GM10266 (cell line): ENCODE measurements around the gene HSPB1.
"Not testable (repeated sequence)": the region's sequence is repeated elsewhere in the genome, so short reads cannot be mapped to it uniquely, and the experiment has no call there.

Experiments
- DNase-seq: peaks from one replicate; pipeline ENCODE4 v3.0.0; 2012; ENCODE audit errors: extremely low spot score
- TF ChIP-seq, protein P1 (sequence below): IDR thresholded peaks from 2 replicates; pipeline ENCODE4 v1.5.1; 2012; ENCODE audit warnings: mild to moderate bottlenecking, low read depth; ENCODE audit not compliant: control insufficient read depth, insufficient read depth; ENCODE audit errors: missing control alignments

The HSPB1 gene

DNA sequence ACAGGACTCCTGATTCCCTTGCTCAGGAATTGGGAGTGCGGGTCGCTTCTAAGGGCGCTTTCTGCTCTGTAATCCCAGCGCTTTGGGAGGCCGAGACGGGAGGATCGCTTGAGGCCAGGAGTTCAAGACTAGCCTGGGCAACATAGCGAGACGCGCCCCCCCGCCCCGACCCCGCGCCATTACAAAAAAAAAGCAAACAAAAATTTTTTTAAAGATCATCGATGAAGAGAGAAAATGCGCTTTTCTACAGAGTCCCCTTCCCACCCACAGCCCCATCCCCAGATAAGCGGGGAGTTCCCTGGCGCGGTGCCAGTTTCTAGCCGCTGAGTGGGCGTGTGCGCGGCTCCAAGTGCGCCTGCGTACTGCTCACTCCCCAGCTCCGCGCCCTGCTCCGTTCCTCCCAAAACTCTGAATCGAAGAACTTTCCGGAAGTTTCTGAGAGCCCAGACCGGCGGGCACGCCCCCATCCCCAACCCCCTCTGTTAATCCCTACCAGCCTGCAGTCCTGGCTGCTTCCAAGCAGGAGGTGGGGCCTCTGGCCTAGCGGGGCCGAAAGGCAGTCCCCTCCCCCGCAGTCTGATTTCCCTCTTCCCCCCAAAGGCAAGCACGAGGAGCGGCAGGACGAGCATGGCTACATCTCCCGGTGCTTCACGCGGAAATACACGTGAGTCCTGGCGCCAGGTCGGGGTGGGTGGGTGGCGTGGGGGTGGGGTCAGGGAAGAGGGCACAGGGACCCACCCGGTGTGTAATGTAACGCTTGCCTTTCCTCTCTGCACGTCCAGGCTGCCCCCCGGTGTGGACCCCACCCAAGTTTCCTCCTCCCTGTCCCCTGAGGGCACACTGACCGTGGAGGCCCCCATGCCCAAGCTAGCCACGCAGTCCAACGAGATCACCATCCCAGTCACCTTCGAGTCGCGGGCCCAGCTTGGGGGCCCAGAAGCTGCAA is 1.0 kb downstream of the HSPB1 start:
- DNase-seq: peak; percentile 87
- TF ChIP-seq, protein P1, sequence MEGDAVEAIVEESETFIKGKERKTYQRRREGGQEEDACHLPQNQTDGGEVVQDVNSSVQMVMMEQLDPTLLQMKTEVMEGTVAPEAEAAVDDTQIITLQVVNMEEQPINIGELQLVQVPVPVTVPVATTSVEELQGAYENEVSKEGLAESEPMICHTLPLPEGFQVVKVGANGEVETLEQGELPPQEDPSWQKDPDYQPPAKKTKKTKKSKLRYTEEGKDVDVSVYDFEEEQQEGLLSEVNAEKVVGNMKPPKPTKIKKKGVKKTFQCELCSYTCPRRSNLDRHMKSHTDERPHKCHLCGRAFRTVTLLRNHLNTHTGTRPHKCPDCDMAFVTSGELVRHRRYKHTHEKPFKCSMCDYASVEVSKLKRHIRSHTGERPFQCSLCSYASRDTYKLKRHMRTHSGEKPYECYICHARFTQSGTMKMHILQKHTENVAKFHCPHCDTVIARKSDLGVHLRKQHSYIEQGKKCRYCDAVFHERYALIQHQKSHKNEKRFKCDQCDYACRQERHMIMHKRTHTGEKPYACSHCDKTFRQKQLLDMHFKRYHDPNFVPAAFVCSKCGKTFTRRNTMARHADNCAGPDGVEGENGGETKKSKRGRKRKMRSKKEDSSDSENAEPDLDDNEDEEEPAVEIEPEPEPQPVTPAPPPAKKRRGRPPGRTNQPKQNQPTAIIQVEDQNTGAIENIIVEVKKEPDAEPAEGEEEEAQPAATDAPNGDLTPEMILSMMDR: no peak

DNA sequence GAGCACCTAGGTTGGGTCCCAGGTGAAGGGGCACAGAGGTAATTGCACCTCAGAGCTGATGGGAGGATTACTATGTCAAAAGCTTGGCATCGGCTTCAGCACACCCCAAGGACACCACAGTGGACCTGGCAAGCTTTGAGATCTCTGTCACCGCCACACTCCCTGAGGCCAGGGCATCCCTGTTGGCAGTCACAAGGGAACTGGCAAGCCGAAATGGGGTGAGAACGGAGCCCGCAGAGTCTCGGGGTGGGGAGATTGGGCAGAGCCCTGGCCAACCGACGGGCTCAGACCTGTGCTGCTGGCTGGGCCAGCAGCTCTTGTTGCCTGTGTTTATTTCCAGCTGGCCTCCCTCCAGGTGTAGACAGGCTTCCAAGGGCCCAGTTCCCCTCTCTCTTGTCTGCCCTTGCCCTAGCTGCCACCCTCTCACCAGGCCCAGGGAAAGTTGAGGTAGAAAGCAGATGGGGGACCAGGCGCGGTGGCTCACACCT is 2.5 kb downstream of the HSPB1 start:
- TF ChIP-seq, protein P1: no peak
- no peak for DNase-seq

DNA sequence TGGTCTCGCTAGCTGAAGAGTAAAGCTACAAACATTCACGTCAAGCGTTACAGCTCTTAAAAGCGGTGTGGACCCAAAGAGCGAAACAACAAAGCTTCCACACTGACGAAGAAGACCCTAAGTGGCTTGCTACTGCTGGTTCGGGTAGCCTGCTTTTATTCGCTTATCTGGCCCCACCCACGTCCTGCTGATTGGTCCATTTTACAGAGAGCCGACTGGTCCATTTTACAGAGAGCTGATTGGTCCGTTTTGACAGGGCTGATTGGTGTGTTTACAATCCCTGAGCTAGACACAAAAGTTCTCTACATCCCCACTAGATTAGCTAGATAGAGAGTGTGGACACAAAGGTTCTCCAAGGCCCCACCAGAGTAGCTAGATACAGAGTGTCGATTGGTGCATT is 6.4 kb downstream of the HSPB1 start:
- DNase-seq: not testable (repeated sequence)

DNA sequence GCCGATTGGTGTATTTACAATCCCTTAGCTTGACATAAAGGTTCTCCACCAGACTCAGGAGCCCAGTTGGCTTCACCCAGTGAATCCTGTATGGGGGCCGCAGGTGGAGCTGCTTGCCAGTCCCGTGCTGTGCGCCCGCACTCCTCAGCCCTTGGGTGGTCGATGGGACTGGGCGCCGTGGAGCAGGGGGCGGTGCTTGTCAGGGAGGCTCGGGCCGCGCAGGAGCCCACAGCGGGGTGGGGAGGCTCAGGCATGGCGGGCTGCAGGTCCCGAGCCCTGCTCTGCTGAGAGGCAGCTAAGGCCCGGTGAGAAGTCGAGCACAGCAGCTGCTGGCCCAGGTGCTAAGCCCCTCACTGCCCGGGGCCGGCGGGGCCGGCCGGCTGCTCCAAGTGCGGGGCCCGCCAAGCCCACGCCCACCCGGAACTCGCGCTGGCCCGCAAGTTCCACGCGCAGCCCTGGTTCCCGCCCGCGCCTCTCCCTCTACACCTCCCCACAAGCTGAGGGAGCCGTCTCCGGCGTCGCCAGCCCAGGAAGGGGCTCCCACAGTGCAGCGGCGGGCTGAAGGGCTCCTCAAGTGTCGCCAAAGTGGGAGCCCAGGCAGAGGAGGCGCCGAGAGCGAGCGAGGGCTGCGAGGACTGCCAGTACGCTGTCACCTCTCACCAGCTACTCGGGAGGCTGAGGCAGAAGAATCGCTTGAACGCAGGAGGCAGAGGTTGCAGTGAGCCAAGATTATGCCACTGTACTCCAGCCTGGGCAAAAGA is 7.0 kb downstream of the HSPB1 start:
- DNase-seq: not testable (repeated sequence)

DNA sequence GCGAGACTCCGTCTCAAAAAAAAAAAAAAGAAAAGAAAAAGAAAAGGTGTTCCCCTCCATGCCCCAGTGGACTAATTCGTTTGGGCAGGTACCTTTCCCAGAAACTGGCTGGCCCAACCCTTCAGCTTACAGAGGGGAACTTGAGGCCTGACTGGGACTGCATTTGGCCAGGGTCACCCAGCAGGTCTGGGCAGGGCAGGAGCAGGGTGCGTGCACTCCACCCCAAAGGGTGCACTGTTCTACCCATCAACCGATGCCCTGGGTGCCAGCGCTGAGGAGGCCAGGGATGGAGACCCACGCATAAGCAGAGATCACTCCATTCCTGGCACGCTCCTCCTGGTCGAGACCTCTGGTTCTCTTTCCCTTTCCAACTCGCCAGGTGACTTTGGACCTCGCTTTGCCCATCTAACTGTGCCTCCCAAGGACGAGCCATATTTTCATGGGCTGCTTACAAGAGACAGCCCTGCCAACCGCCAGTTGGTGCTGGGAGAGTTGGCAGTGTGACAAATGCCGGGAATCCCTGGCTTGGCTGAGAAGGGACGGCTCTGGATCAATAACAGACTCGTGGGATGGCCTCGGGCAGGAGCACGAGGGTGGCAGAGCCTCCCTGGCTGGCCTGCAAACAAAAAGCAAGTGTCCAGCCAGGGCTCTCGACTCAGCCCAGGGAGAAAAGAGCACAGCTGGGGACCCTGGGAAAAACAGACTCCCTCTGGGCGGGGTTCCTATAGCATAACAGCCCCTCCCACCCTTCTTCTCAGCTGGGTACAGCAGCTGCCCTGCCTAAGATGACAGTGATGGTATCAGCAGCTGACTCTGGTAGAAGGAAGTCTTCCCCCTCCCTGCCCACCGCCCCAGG is 7.9 kb downstream of the HSPB1 start:
- TF ChIP-seq, protein P1: no peak
- no peak for DNase-seq

DNA sequence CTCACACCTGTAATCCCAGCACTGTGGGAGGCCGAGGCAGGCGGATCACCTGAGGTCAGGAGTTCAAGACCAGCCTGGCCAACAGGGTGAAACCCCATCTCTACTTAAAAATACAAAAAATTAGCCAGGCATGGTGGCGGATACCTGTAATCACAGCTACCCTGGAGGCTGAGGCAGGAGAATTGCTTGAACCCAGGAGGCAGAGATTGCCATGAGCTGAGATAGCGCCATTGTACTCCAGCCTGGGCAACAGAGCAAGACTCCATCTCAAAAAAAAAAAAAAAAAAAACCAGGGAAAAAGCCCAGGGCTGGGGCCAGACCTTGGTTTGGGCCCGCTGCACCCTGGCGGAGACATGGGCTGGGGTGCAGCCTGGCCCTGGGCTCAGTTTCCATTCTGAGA is 9.4 kb downstream of the HSPB1 start:
- not testable (repeated sequence) for DNase-seq

DNA sequence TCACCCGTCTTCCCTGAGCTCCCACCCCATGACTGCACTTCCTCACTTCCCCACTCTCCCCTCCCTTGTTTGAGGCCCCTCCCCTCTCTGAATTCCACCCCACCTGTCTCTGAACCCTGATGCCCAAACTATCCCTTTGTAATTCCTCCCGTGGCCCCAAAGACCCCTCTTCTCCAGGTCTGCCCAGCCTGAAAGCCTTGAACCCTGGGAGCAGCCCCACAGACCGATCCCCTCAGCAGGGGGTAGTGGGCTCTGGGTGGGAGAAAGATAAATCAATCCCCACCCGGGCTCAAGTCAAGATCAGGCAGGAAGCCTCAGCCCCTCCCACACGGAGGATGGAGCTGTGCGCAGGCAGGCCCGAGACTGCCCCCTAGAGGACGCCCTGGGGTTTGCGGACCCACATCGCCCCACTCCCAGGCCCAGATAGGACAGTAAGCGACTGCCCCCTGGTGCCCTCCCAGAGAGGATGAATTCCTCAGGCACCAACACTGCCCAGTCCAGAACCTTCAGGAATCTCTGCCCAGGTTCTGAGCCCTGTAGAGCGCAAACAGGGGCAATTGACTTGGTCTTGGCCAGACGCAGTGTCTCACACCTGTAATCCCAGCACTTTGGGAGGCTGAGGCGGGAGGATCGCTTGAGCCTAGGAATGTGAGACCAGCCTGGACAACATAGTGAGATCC is 11.7 kb downstream of the HSPB1 start:
- TF ChIP-seq, protein P1: peak; percentile 99
- peak; percentile 94 for DNase-seq

DNA sequence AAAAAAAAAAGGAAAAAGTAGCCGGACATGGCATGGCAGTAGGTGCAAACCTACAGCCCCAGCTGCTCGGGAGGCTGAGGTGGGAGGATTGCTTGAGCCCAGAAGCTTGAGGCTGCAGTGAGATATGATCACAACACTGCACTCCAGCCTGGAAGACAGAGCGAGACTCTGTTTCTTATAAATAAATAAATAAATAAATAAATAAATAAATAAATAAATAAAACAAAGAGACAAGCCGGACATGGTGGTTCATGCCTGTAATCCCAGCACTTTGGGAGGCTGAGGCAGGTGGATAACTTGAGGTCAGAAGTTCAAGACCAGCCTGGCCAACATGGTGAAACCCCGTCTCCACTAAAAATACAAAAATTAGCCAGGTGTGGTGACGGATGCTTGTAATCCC is 12.3 kb downstream of the HSPB1 start:
- not testable (repeated sequence) for DNase-seq
